HUES6 (cell line): ENCODE data around the gene TSPAN9.

ENCODE experiments used
- H3K27ac ChIP-seq: 2 replicates; pipeline ENCODE4 v1.7.0; 2013; ENCODE audit warnings: low read depth, mild to moderate bottlenecking, low read length, inconsistent platforms
- H3K27me3 ChIP-seq: 2 replicates; pipeline ENCODE4 v1.6.1; 2013; ENCODE audit warnings: low read length; ENCODE audit not compliant: control insufficient read depth, insufficient read depth
- H3K36me3 ChIP-seq: 2 replicates; pipeline ENCODE4 v1.6.1; 2013; ENCODE audit warnings: low read length; ENCODE audit not compliant: control insufficient read depth, insufficient read depth
- H3K4me1 ChIP-seq: 2 replicates; pipeline ENCODE4 v1.6.1; 2013; ENCODE audit warnings: low read length; ENCODE audit not compliant: control insufficient read depth, insufficient read depth
- H3K4me3 ChIP-seq: 2 replicates; pipeline ENCODE4 v1.5.1; 2013; ENCODE audit warnings: low read depth, low read length
- H3K9ac ChIP-seq: one replicate; pipeline ENCODE4 v1.6.1; 2013; ENCODE audit warnings: mild to moderate bottlenecking, low read length
- H3K9me3 ChIP-seq: 2 replicates; pipeline ENCODE4 v1.6.1; 2013; ENCODE audit warnings: low read depth, low read length; ENCODE audit not compliant: control insufficient read depth, insufficient read depth

TSPAN9 gene

GRCh38 chr12:3127832-3128231, 50.7 kb downstream of the TSPAN9 start:
- H3K9ac ChIP-seq: no peak overlapping the region
- no peak overlapping the region for H3K4me3 ChIP-seq
- peaks cover 4% of the 10 kb centered on the region; the same call in 1 of the 2 replicates for H3K9me3 ChIP-seq
- H3K36me3 ChIP-seq: no peaks in the 10 kb centered on the region
- no peak overlapping the region for H3K27ac ChIP-seq
- H3K27me3 ChIP-seq: no peaks in the 10 kb centered on the region
- H3K4me1 ChIP-seq: peaks cover 17% of the 10 kb centered on the region; the same call in 1 of the 2 replicates

DNA sequence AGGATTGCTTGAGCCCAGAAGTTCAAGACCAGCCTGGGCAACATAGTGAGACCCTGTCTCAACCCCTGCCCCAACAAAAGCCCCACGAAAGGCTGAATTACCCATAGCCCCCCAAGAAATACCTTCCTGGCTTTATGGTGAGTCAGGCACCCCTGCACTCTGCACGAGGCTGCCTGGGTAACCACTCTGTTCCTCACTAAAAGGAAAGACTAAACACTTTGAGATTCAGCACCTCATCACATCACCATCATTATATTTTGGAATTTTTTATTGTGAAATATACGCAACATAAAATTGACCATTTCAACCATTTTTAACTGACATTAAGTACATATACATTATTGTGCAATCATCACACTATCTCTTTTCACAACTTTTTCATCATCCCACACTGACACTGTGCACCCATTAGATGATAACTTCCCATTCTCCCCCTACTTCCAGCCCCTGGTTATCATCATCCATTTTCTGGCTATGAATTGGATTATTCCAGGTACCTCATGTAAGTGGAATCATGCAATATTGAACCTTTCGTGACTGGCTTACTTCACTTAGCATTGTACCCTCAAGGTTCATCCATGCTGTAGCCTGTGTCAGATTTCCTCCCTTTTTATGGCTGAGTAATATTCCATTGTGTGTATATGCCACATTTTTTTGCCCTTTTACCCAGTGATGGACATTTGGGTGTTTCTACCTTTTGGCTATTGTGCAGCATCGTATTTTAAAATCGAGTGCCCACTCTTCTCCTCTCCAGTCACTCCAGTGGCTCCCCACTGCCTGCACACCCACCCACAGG, 51.5 kb downstream of the TSPAN9 start:
- Histone ChIP-seq H3K4me3 (no peak overlapping the region), H3K9me3 (peaks cover 4% of the 10 kb centered on the region; the same call in 1 of the 2 replicates), H3K36me3 (no peaks in the 10 kb centered on the region), H3K27ac (no peak overlapping the region), H3K27me3 (no peaks in the 10 kb centered on the region), H3K9ac (no peak overlapping the region), H3K4me1 (peaks cover 20% of the 10 kb centered on the region; the same call in 1 of the 2 replicates)

DNA sequence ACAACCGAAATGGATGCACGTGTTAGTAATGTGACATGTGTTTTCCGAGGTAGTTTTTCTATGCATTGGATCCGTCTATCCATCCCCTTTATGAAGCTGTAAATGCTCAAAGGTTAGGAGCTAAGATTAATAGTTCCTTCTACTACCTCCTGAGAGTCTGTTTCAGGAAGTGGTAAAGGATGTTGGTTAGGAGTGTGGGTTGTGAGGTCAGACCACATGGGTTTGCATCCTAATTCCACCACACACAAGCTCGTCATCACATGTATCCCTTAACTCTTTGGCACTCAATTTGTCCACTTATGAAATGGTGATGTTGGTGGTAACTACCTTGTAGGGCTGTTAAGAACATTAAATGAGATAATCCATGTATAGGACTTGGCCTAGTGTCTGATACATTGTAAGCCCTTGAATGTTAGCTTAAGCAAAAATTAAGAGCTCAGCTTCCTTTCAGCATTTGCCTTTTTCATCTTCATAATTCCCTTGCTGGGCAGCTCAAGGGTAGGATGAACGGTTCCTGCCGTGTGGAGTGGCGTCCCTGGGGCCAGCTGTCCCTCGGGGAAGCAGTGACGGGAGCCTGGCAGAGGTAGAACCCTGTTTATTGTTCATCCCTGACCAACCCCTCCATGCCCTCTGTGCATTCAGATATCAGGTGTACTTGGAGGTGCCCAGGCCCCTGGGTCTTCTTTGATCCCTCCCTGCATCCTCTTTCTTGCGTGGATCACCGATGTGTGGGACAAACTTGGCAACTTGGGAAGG, 52.3 kb downstream of the TSPAN9 start:
- no peak overlapping the region for H3K4me3 ChIP-seq
- no peak overlapping the region for H3K27ac ChIP-seq
- H3K27me3 ChIP-seq: no peaks in the 10 kb centered on the region
- no peak overlapping the region for H3K9ac ChIP-seq
- H3K36me3 ChIP-seq: no peaks in the 10 kb centered on the region
- H3K9me3 ChIP-seq: peaks cover 4% of the 10 kb centered on the region; the same call in 1 of the 2 replicates
- H3K4me1 ChIP-seq: peaks cover 20% of the 10 kb centered on the region; the same call in 1 of the 2 replicates

DNA sequence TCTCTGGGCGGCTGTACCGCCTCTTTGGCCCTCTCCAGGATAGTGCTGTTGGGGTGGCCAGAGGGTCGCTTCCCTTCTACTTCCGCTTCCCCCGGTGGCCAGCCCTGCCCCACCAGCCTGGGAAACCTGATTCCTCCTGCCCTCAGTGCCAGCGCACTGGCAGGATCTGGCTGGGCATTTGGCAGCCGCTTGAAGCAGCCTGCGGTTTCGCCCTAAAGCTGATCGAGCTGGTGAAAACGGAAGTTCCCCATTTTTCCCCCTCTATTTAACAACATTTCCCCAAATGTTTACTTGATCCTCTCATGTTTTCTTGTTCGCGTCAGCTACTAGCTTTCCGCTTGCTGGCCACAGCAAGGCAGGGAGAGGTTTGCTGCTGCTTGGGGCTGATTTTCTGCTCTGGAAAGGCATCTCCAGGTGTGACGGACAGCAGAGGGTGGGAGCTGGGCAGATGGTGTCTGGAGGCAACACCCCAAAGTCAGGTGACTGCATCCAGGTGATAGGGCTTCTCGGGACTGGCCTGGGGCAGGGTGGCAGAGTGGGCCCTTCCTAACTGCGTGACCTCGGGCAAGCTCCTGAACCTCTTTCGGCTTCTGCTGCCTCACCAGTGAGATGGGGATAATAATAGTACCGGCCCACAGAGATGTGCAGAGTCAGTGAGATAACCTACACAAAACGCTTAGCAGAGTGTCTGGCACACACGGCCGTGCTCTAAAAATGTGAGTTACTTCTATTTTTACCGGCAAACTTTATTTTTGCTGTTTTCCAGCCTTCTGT, 53.1 kb downstream of the TSPAN9 start:
- no peaks in the 10 kb centered on the region; the same call in 1 of the 2 replicates for H3K9me3 ChIP-seq
- no peaks in the 10 kb centered on the region for H3K27me3 ChIP-seq
- no peak overlapping the region for H3K9ac ChIP-seq
- H3K4me3 ChIP-seq: no peak overlapping the region
- peaks cover 20% of the 10 kb centered on the region; the same call in 1 of the 2 replicates for H3K4me1 ChIP-seq
- H3K36me3 ChIP-seq: no peaks in the 10 kb centered on the region
- H3K27ac ChIP-seq: no peak overlapping the region

GRCh38 chr12:3131129-3131528, 54.0 kb downstream of the TSPAN9 start:
- Histone ChIP-seq H3K9ac (no peak overlapping the region), H3K27ac (no peak overlapping the region), H3K4me1 (peaks cover 20% of the 10 kb centered on the region; the same call in 1 of the 2 replicates), H3K9me3 (no peaks in the 10 kb centered on the region), H3K36me3 (no peaks in the 10 kb centered on the region), H3K27me3 (no peaks in the 10 kb centered on the region), H3K4me3 (no peak overlapping the region)

DNA sequence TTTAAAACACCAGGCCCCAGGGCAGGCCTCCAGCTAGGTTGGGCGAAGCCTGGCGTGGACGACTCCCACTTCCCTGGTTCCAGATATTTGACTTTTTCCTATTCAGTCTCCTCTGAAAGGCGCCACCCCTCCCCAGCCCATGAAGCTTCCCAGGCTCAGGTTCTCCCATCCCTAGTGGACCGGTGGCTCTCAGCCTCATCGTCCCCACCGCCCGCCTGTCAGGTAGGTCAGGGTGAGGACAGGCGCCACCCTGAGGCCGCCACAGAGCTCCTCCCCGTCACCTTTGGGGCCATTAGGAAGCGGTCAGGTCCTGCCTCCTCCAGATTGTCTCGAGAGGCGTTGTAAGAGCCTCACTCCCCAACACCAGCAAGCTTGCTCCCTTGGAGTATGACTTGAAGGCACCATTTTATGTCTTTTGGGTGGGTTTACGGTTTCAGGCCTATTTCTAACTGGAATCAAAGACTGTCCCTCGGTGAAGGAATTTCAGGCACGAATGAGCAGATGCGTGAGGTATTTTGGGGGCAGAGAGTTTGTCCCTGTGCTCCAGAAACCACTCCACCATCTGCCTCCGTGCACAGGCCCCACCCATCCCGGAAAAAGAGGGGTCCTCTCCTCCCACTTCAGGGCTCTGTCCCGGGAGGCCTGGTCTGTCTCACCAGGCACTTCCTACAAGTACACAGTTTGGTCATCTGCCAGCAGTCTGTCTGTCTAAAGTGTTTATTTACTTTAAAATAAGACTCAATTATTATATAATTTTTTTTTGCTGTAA, 55.6 kb downstream of the TSPAN9 start:
- Histone ChIP-seq H3K9ac (no peak overlapping the region), H3K27me3 (no peaks in the 10 kb centered on the region), H3K27ac (no peak overlapping the region), H3K9me3 (no peaks in the 10 kb centered on the region), H3K4me3 (no peak overlapping the region), H3K36me3 (no peaks in the 10 kb centered on the region), H3K4me1 (peaks cover 31% of the 10 kb centered on the region)

DNA sequence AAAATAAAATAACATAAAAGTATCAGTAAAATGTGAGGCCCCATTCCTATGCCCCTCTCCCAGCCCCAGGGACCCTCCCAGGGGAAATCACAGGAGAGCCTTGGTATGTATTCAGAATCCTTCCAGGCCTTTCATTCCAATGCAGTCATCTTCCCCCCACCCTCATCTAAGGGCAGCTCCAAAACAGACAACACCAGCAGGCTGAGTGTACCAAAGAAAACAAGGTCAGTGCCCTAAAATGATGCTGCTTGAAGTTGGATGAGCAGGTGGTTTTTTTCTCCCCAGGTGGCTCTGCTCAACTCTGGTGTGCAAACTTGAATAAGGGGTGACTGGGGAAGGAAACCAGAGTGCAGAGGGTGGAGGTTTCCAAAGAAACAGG, 56.2 kb downstream of the TSPAN9 start:
- Histone ChIP-seq H3K9me3 (no peaks in the 10 kb centered on the region), H3K36me3 (no peaks in the 10 kb centered on the region), H3K27ac (no peak overlapping the region), H3K4me3 (no peak overlapping the region), H3K27me3 (no peaks in the 10 kb centered on the region), H3K9ac (no peak overlapping the region), H3K4me1 (peaks cover 36% of the 10 kb centered on the region)

- Histone ChIP-seq H3K4me1 (peaks cover 44% of the 10 kb centered on the region), H3K36me3 (no peaks in the 10 kb centered on the region), H3K9me3 (no peaks in the 10 kb centered on the region), H3K4me3 (no peak overlapping the region), H3K27me3 (no peaks in the 10 kb centered on the region), H3K27ac (no peak overlapping the region), H3K9ac (no peak overlapping the region)
Measured at GRCh38 chr12:3134126-3134525, 56.9 kb downstream of the TSPAN9 start.

- Histone ChIP-seq H3K9ac (no peak overlapping the region), H3K36me3 (no peaks in the 10 kb centered on the region), H3K27ac (no peak overlapping the region), H3K9me3 (no peaks in the 10 kb centered on the region), H3K4me1 (peaks cover 48% of the 10 kb centered on the region), H3K27me3 (no peaks in the 10 kb centered on the region), H3K4me3 (no peak overlapping the region)
Measured at GRCh38 chr12:3134526-3135135, 57.5 kb downstream of the TSPAN9 start.
